GM06990 (cell line): ENCODE results near the gene RRP1.

Source experiments
- DNase-seq: peaks from one replicate; pipeline ENCODE4 v3.0.0-alpha.2; 2011; ENCODE audit not compliant: insufficient read length; ENCODE audit errors: extremely low read depth
- H3K27me3 ChIP-seq: replicated peaks from 2 replicates; pipeline ENCODE4 v1.6.0; 2011; ENCODE audit warnings: low read length; ENCODE audit not compliant: control insufficient read depth, insufficient read depth
- H3K36me3 ChIP-seq: 2 replicates; pipeline ENCODE4 v1.5.1; 2011; ENCODE audit warnings: low read length; ENCODE audit not compliant: control insufficient read depth, insufficient read depth
- H3K4me3 ChIP-seq: replicated peaks from 2 replicates; pipeline ENCODE4 v1.5.1; 2011; ENCODE audit warnings: low read depth, mild to moderate bottlenecking, control low read depth, low read length
- CTCF ChIP-seq: IDR thresholded peaks from 2 replicates; pipeline ENCODE4 v1.5.1; 2011; ENCODE audit warnings: low read length, control low read depth, mild to moderate bottlenecking, inconsistent platforms; ENCODE audit not compliant: insufficient read depth, poor library complexity, severe bottlenecking

The RRP1 gene

GRCh38 chr21:43809346-43809799 lies 20.0 kb downstream of the RRP1 start:
- Histone ChIP-seq H3K27me3 (no peaks in the 10 kb centered on the region), H3K36me3 (peaks cover 2% of the 10 kb centered on the region), H3K4me3 (no peak overlapping the region)
- DNase-seq = no peak
- no peak for TF ChIP-seq CTCF

GRCh38 chr21:43809853-43810504 lies 20.6 kb downstream of the RRP1 start:
- DNase-seq = no peak
- Histone ChIP-seq H3K36me3 (no peaks in the 10 kb centered on the region), H3K4me3 (no peak overlapping the region), H3K27me3 (no peaks in the 10 kb centered on the region)
- TF ChIP-seq CTCF = no peak

GRCh38 chr21:43810505-43811261 lies 21.3 kb downstream of the RRP1 start:
- peak; percentile 99 for TF ChIP-seq CTCF
- Histone ChIP-seq H3K36me3 (no peaks in the 10 kb centered on the region), H3K27me3 (no peaks in the 10 kb centered on the region), H3K4me3 (peak overlapping the region; percentile 26; the same call in 1 of the 2 replicates)
- peak; percentile 83 for DNase-seq

- no peaks in the 10 kb centered on the region for H3K36me3 ChIP-seq
- peak overlapping the region; percentile 26; the same call in 1 of the 2 replicates for H3K4me3 ChIP-seq
- DNase-seq = no peak
- no peaks in the 10 kb centered on the region for H3K27me3 ChIP-seq
- no peak for TF ChIP-seq CTCF
Measured at GRCh38 chr21:43811262-43812105, 22.1 kb downstream of the RRP1 start.

- TF ChIP-seq CTCF = no peak
- no peaks in the 10 kb centered on the region for H3K36me3 ChIP-seq
- no peaks in the 10 kb centered on the region for H3K27me3 ChIP-seq
- H3K4me3 ChIP-seq = peak overlapping the region; percentile 5; the same call in 1 of the 2 replicates
- DNase-seq = no peak
Measured at GRCh38 chr21:43812139-43812821, 22.9 kb downstream of the RRP1 start.
